Naive thymus-derived CD8-positive, alpha-beta T cell (primary cell): ENCODE measurements around the gene UFD1. TPM values are rescaled to one million over a fixed set of nuclear protein-coding genes. Genes with fewer than 3 reads are reported as not detected.

Source experiments
- ATAC-seq, 2 donors: fragments of 150-1000 bp; cut with Tn5 transposase in 1 of 2; sonication (Bioruptor Pico), chemical (Tn5 transposase) in 1 of 2; 1 replicate in 1 of 2; 2 replicates in 1 of 2; pipeline ENCODE4 v1.10.0; 2021; ENCODE audit warnings: mild to moderate bottlenecking in 2 of 2, moderate library complexity in 2 of 2
- POLR2A ChIA-PET: fragments of 350-600 bp; sonication (Branson Sonifier 250); formaldehyde crosslinking; loops from one replicate; lab custom pipeline; 2021; ENCODE audit warnings: antibody characterized with exemption; lab: Charles Lee
- DNase-seq, 10 donors: peaks; one replicate each; pipeline versions ENCODE4 v3.0.0 to v3.0.0-alpha.2; 2020 to 2022
- H3K27ac Mint-ChIP-seq, 10 donors: one replicate each; pipeline ENCODE4 v1.8.0; 2020 to 2022; ENCODE audit warnings: mild to moderate bottlenecking in 10 of 10, mixed read lengths in 10 of 10, moderate library complexity in 4 of 10, inconsistent platforms in 1 of 10
- H3K27me3 Mint-ChIP-seq, 5 donors: one replicate each; pipeline ENCODE4 v1.8.0; 2021 to 2022; ENCODE audit warnings: mixed read lengths in 5 of 5
- H3K36me3 Mint-ChIP-seq, 3 donors: one replicate each; pipeline ENCODE4 v1.8.0; 2020 to 2022; ENCODE audit warnings: mixed read lengths in 3 of 3, mild to moderate bottlenecking in 2 of 3, inconsistent platforms in 1 of 3
- H3K4me1 Mint-ChIP-seq, 4 donors: one replicate each; pipeline ENCODE4 v1.8.0; 2021 to 2022; ENCODE audit warnings: mixed read lengths in 4 of 4
- H3K4me3 Mint-ChIP-seq, 10 donors: one replicate each; pipeline ENCODE4 v1.8.0; 2020 to 2022; ENCODE audit warnings: mild to moderate bottlenecking in 10 of 10, mixed read lengths in 10 of 10, moderate library complexity in 6 of 10, inconsistent platforms in 1 of 10
- H3K9me3 Mint-ChIP-seq, 9 donors: one replicate each; pipeline ENCODE4 v1.8.0; 2020 to 2022; ENCODE audit warnings: mixed read lengths in 9 of 9, mild to moderate bottlenecking in 3 of 9, inconsistent platforms in 1 of 9, moderate library complexity in 1 of 9
- polyA plus RNA-seq, 3 donors: library from polyadenylated mRNA; unstranded; fragments of 300-500 nt; fragmentation: Illumina TruSeq; gene quantifications; one replicate each; pipeline ENCODE4 v1.2.3, GENCODE V29; 2021
- total RNA-seq, 8 experiments: library from RNA in 2 of 8; stranded (reverse) in 2 of 8; gene quantifications; one replicate each; pipeline ENCODE4 v1.2.3 and lab custom pipeline; 2021 to 2026

UFD1 gene
- total and polyA plus RNA-seq, 5 experiments from 2014 or later = 50.2 to 80.9 (median 73.1) TPM

- no peak for DNase-seq
- H3K4me3 Mint-ChIP-seq = no peak overlapping the region
- H3K9me3 Mint-ChIP-seq = peaks cover 0 to 10% (median 5%) of the 10 kb centered on the region in 9 donors
- POLR2A ChIA-PET = no interaction called here
- peak overlapping the region in 1 of 10 donors; percentile 33 for H3K27ac Mint-ChIP-seq
- no peaks in the 10 kb centered on the region for H3K27me3 Mint-ChIP-seq
- ATAC-seq = no peak
- H3K36me3 Mint-ChIP-seq = peaks cover 0 to 5% (median 0%) of the 10 kb centered on the region in 3 donors
- H3K4me1 Mint-ChIP-seq = peaks cover 0 to 5% (median 4%) of the 10 kb centered on the region in 4 donors
Observed at GRCh38 chr22:19513823-19514222, 34.8 kb upstream of the UFD1 start.

DNA sequence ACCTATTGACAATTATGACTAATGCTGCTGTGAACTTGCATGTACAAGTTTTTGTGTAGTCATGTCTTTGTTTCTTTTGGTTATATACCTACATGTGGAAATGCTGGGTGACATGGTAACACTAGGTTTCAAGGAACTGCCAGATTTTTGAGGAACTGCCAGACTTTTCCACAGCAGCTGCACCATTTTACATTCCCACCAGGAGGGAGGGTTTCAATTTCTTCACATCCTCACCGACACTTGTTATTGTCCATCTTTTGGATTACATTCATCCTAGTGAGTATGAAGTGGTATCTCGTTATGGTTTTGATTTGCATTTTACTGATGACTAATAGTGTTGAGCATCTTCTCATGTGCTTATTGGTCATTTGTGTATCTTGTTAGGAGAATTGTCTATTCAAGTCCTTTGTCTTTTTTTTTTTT is 31.9 kb upstream of the UFD1 start:
- Mint-ChIP-seq H3K27me3 (no peaks in the 10 kb centered on the region), H3K4me3 (no peak overlapping the region), H3K27ac (no peak overlapping the region), H3K36me3 (peaks cover 0 to 5% (median 0%) of the 10 kb centered on the region in 3 donors), H3K4me1 (peaks cover 2 to 12% (median 8%) of the 10 kb centered on the region in 4 donors), H3K9me3 (peaks cover 0 to 10% (median 5%) of the 10 kb centered on the region in 9 donors)
- ATAC-seq (no peak), DNase-seq (no peak)
- POLR2A ChIA-PET = no interaction called here

GRCh38 chr22:19509923-19510322 is 30.9 kb upstream of the UFD1 start:
- POLR2A ChIA-PET = no interaction called here

GRCh38 chr22:19509191-19509590 is 30.2 kb upstream of the UFD1 start:
- Mint-ChIP-seq H3K36me3 (peaks cover 0 to 5% (median 0%) of the 10 kb centered on the region in 3 donors), H3K27me3 (no peaks in the 10 kb centered on the region), H3K4me3 (no peak overlapping the region), H3K27ac (peak overlapping the region in 2 of 10 donors; percentile 54 to 75), H3K4me1 (peaks cover 12 to 23% (median 14%) of the 10 kb centered on the region in 4 donors), H3K9me3 (peaks cover 0 to 9% (median 5%) of the 10 kb centered on the region in 9 donors)
- DNase-seq (no peak), ATAC-seq (no peak)
- POLR2A ChIA-PET = no interaction called here

More at GRCh38 chr22:19509923-19510322, 30.9 kb upstream of the UFD1 start:
- DNase-seq = no peak
- peaks cover 0 to 10% (median 5%) of the 10 kb centered on the region in 9 donors for H3K9me3 Mint-ChIP-seq
- H3K4me1 Mint-ChIP-seq = peaks cover 11 to 22% (median 14%) of the 10 kb centered on the region in 4 donors
- H3K27me3 Mint-ChIP-seq = no peaks in the 10 kb centered on the region
- no peak overlapping the region for H3K27ac Mint-ChIP-seq
- no peak overlapping the region for H3K4me3 Mint-ChIP-seq
- no peak for ATAC-seq
- peaks cover 0 to 5% (median 0%) of the 10 kb centered on the region in 3 donors for H3K36me3 Mint-ChIP-seq

- Mint-ChIP-seq H3K9me3 (no peaks in the 10 kb centered on the region), H3K27me3 (no peaks in the 10 kb centered on the region), H3K4me1 (peaks cover 12 to 23% (median 15%) of the 10 kb centered on the region in 4 donors), H3K4me3 (no peak overlapping the region), H3K36me3 (no peaks in the 10 kb centered on the region), H3K27ac (no peak overlapping the region)
- ATAC-seq (no peak), DNase-seq (no peak)
- POLR2A ChIA-PET = no interaction called here
Observed at GRCh38 chr22:19508024-19508776, 29.2 kb upstream of the UFD1 start.

GRCh38 chr22:19507534-19507861 is 28.5 kb upstream of the UFD1 start:
- Mint-ChIP-seq H3K27ac (peak overlapping the region in 1 of 10 donors; percentile 47), H3K36me3 (no peaks in the 10 kb centered on the region)

GRCh38 chr22:19506212-19506611 is 27.2 kb upstream of the UFD1 start:
- H3K9me3 Mint-ChIP-seq = no peaks in the 10 kb centered on the region
- ATAC-seq = no peak
- H3K4me1 Mint-ChIP-seq = peaks cover 12 to 23% (median 15%) of the 10 kb centered on the region in 4 donors
- no peaks in the 10 kb centered on the region for H3K27me3 Mint-ChIP-seq
- H3K4me3 Mint-ChIP-seq = peak overlapping the region in 2 of 10 donors; percentile 40 to 64
- POLR2A ChIA-PET = interaction anchor here (1.3 kb wide), 1 partner anchor 27 kb away, joined by 3 read pairs; the partner anchor contains the start of gene CDC45
- peak overlapping the region in 3 of 10 donors; percentile 87 to 91 (median 89) for H3K27ac Mint-ChIP-seq
- no peak for DNase-seq
- no peaks in the 10 kb centered on the region for H3K36me3 Mint-ChIP-seq

More at GRCh38 chr22:19507534-19507861, 28.5 kb upstream of the UFD1 start:
- H3K4me3 Mint-ChIP-seq = no peak overlapping the region
- no peaks in the 10 kb centered on the region for H3K9me3 Mint-ChIP-seq
- H3K27me3 Mint-ChIP-seq = no peaks in the 10 kb centered on the region
- POLR2A ChIA-PET = interaction anchor here (1.3 kb wide), 1 partner anchor 28 kb away, joined by 3 read pairs; the partner anchor contains the start of gene CDC45
- H3K4me1 Mint-ChIP-seq = peaks cover 12 to 23% (median 15%) of the 10 kb centered on the region in 4 donors
- DNase-seq (no peak), ATAC-seq (no peak)

GRCh38 chr22:19505735-19506126 is 26.7 kb upstream of the UFD1 start:
- no peaks in the 10 kb centered on the region for H3K27me3 Mint-ChIP-seq
- peak overlapping the region in 6 of 10 donors; percentile 22 to 64 (median 56) for H3K4me3 Mint-ChIP-seq
- H3K27ac Mint-ChIP-seq = peak overlapping the region in 4 of 10 donors; percentile 82 to 91 (median 88)
- ATAC-seq (peak in 1 of 2 donors; percentile 8), DNase-seq (no peak)
- H3K4me1 Mint-ChIP-seq = peaks cover 12 to 23% (median 15%) of the 10 kb centered on the region in 4 donors
- H3K36me3 Mint-ChIP-seq = no peaks in the 10 kb centered on the region
- H3K9me3 Mint-ChIP-seq = no peaks in the 10 kb centered on the region
- POLR2A ChIA-PET = no interaction called here

DNA sequence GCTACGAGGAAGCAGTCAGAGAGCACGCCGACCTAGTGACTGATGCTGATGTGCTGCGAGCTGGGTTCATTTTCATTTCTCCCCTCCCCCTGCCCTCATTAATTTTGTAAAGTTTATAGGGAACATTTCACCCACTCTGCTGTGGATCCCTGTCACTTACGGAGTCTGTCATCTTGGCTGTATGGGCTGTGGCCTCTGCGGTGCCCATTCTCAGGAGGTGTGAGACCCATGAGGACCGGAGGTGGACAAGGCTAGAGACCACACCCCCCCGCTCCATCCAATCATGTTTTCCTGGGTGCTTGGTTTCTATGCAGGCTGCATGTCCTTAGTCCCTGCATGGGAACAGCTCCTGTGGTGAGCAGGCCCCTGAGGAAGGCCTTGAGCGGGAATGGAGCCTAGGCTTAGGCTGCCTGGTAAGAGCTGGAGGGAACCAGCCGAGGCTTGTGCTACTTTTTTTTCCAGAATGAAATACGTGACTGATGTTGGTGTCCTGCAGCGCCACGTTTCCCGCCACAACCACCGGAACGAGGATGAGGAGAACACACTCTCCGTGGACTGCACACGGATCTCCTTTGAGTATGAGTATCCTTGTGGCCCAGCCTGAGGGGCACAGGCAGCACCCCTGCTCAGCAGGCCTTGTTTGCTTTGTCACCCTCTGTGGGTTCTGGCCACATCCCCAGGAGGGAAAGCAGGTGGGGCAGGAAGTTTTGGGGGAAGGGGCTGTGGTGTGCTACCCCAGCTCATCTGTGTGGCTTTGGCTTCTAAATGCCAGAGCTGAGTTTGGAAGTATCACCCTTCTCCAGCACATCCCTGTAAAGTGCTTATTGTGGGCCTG is 26.1 kb upstream of the UFD1 start:
- Mint-ChIP-seq H3K4me1 (peaks cover 12 to 23% (median 15%) of the 10 kb centered on the region in 4 donors), H3K4me3 (peak overlapping the region in 6 of 10 donors; percentile 42 to 64 (median 56)), H3K27ac (peak overlapping the region in 6 of 10 donors; percentile 24 to 91 (median 84)), H3K9me3 (no peaks in the 10 kb centered on the region), H3K27me3 (no peaks in the 10 kb centered on the region), H3K36me3 (no peaks in the 10 kb centered on the region)
- ATAC-seq (peak in 1 of 2 donors; percentile 43), DNase-seq (peak in 2 of 10 donors; percentile 23 to 26)
- POLR2A ChIA-PET = no interaction called here

DNA sequence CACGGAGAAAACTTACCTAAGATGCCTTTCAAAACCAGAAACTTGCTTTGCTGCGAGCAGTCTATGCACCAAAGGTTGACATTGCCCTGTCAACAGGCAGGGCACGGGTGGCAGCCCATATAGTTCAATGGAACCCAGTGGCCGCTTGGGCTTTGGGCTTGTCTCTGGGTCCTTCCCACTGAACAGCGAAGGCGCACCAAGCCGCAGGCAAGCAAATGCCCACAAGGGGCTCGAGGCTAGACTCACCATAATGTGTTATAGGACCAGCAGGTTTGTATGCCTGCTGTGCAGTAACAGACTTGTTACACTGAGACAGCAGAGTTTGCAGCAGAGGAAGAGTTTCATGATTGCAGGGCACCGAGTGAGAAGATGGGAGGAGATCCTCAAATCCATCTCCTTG is 24.9 kb upstream of the UFD1 start:
- Mint-ChIP-seq H3K4me3 (no peak overlapping the region), H3K9me3 (no peaks in the 10 kb centered on the region), H3K36me3 (no peaks in the 10 kb centered on the region), H3K27me3 (no peaks in the 10 kb centered on the region), H3K27ac (no peak overlapping the region), H3K4me1 (peaks cover 14 to 23% (median 15%) of the 10 kb centered on the region in 4 donors)
- DNase-seq = no peak
- ATAC-seq = no peak
- POLR2A ChIA-PET = no interaction called here

- DNase-seq = no peak
- Mint-ChIP-seq H3K9me3 (no peaks in the 10 kb centered on the region), H3K27me3 (no peaks in the 10 kb centered on the region), H3K4me3 (no peak overlapping the region), H3K4me1 (peaks cover 14 to 23% (median 15%) of the 10 kb centered on the region in 4 donors), H3K27ac (peak overlapping the region in 3 of 10 donors; percentile 5 to 11 (median 5)), H3K36me3 (no peaks in the 10 kb centered on the region)
- POLR2A ChIA-PET = no interaction called here
- ATAC-seq = no peak
Observed at GRCh38 chr22:19503367-19503766, 24.4 kb upstream of the UFD1 start.

DNA sequence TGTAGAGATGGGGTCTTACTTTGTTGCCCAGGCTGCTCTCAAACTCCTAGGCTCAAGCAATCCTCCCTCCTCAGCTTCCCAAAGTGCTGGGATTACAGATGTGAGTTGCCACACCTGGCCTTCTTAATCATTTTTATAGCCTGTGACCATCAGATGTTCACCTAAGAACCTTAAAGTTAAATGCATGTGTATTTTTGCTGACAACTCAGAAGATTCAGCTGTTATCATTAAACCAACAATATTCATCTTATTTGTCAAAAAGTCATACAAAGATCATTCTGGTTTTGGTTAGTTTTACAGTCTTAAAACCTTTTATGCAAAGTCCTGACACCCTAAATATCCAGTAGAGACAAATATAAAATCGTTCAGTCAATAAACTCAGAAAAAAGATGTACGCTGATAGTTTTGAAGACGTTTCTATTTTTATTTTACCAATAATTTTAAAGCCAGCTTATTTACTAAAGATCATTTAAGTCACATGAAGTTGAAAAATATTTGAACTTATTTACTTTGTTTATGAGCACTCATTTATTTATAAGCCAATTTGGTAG is 23.0 kb upstream of the UFD1 start:
- Mint-ChIP-seq H3K27ac (peak overlapping the region in 1 of 10 donors; percentile 7), H3K36me3 (no peaks in the 10 kb centered on the region), H3K9me3 (no peaks in the 10 kb centered on the region), H3K4me1 (peaks cover 14 to 23% (median 15%) of the 10 kb centered on the region in 4 donors), H3K27me3 (no peaks in the 10 kb centered on the region), H3K4me3 (no peak overlapping the region)
- no peak for DNase-seq
- ATAC-seq = no peak
- POLR2A ChIA-PET = no interaction called here
